Ovary (tissue), 9 donors: ENCODE results near the gene CDK11A. TPM values are rescaled to one million over a fixed set of nuclear protein-coding genes. Genes with fewer than 3 reads are reported as not detected.
"Not testable (repeated sequence)": the region's sequence is repeated elsewhere in the genome, so short reads cannot be mapped to it uniquely, and the experiment has no call there.

Source experiments
- DNase-seq, 5 donors: peaks; one replicate each; pipeline ENCODE4 v3.0.0-alpha.2; 2019 to 2020
- H3K27ac ChIP-seq, 2 donors: fragments of 200-600 bp; one replicate each; pipeline versions ENCODE4 v1.5.1 to v1.8.0; 2019 to 2022
- H3K27me3 ChIP-seq: fragments of 200-600 bp; one replicate; pipeline ENCODE4 v1.8.0; 2022
- H3K36me3 ChIP-seq: fragments of 200-600 bp; sonication (generic); one replicate; pipeline ENCODE4 v1.5.1; 2019
- H3K4me1 ChIP-seq: one replicate; pipeline ENCODE4 v1.8.1; 2013; ENCODE audit warnings: mild to moderate bottlenecking, moderate library complexity; ENCODE audit not compliant: insufficient read depth
- H3K4me3 ChIP-seq: fragments of 200-600 bp; sonication (generic); one replicate; pipeline ENCODE4 v1.5.1; 2017
- H3K9me3 ChIP-seq, 2 donors: fragments of 200-600 bp in 1 of 2; sonication (generic) in 1 of 2; one replicate each; pipeline versions ENCODE4 v1.5.1 to v1.8.1; 2013 to 2019; ENCODE audit warnings: mild to moderate bottlenecking in 1 of 2, moderate library complexity in 1 of 2
- CTCF ChIP-seq, 3 donors: fragments of 450-650 bp in 2 of 3; fragments of 200-600 bp in 1 of 3; IDR thresholded peaks; one replicate each; pipeline versions ENCODE4 v1.5.1 to v1.8.0; 2016 to 2022; ENCODE audit warnings: antibody characterized with exemption in 3 of 3, mild to moderate bottlenecking in 1 of 3
- EP300 ChIP-seq: sonication (generic); formaldehyde crosslinking; IDR thresholded peaks from one replicate; pipeline ENCODE4 v1.6.1; 2017; ENCODE audit warnings: antibody characterized with exemption
- POLR2A ChIP-seq: fragments of 450-650 bp; IDR thresholded peaks from one replicate; pipeline ENCODE4 v1.6.1; 2017; ENCODE audit warnings: antibody characterized with exemption, mild to moderate bottlenecking, moderate library complexity
- WGBS, 3 donors: extraction: QIAGEN DNeasy Blood & Tissue Kit in 1 of 3; methylation state at CpG; one replicate each; pipeline versions ENCODE4 v1.1.5 to v1.1.7; 2013 to 2017; 5-methylcytosine and 5-hydroxymethylcytosine counted together
- intact Hi-C, 4 donors: fragments of 100-400 bp; cut with DNase I; formaldehyde crosslinking; loops; one replicate each; pipeline versions ENCODE4 v1.11.0 to v1.15.1; 2022 to 2023
- polyA plus RNA-seq, 2 donors: library from polyadenylated mRNA; stranded (reverse); fragments of 200-250 nt in 1 of 2; fragments of 350-450 nt in 1 of 2; fragmentation: Illumina TruSeq in 1 of 2; extraction: RNeasy Lipid Tissue Mini Kit (QIAGEN cat#74804) in 1 of 2; gene quantifications; one replicate each; pipeline ENCODE4 v1.2.3, GENCODE V29; 2013 to 2014
- total RNA-seq, 7 donors: library from RNA; depleted of rRNA in 2 of 7; stranded (reverse); fragments of >200 nt in 2 of 7; fragmentation: NEBNext Ultra II Directional in 3 of 7; extraction: Animal tissue kit (Norgen Biotek cat#: 25700) in 3 of 7; gene quantifications; one replicate each; pipeline versions ENCODE4 v1.1.0 to v1.2.4, GENCODE V29; 2016 to 2023
- donor health status: DM: no; HTN: no; CAD: no; lungs with moderate emphysema.
- donor health status: DM: no; HTN: no; CAD: no.
- donor health status: Bipolar disorder and iron deficiency.
- donor health status: DM: yes; HTN: yes; CAD: no.
- donor health status: DM: no; HTN: no; CAD: no.
- donor health status: DM: yes; HTN: yes; CAD: no.

Gene CDK11A
- total and polyA plus RNA-seq, 9 donors, result 16.7 to 51.3 (median 28.6) TPM

GRCh38 chr1:1730870-1731269, 6.7 kb upstream of the CDK11A start:
- Histone ChIP-seq H3K27ac (no peak overlapping the region), H3K9me3 (no peaks in the 10 kb centered on the region), H3K4me1 (no peaks in the 10 kb centered on the region), H3K27me3 (no peaks in the 10 kb centered on the region), H3K36me3 (no peaks in the 10 kb centered on the region), H3K4me3 (no peak overlapping the region)
- DNase-seq, result peak in 2 of 5 donors; percentile 10 to 12
- intact Hi-C loops, result no loop called here
- no peak for TF ChIP-seq POLR2A
- TF ChIP-seq EP300, result no peak
- no peak for TF ChIP-seq CTCF (IDR thresholded peaks at IDR 0.05)
- WGBS, 3 donors, result 89 to 93% (median 89%) methylated on average over 17 of the region's 17 CpGs

- H3K4me1 ChIP-seq, H3K36me3 ChIP-seq, intact Hi-C loops, H3K4me3 ChIP-seq, H3K27ac ChIP-seq, H3K9me3 ChIP-seq, H3K27me3 ChIP-seq: not testable (repeated sequence)
- WGBS, 3 donors, result 86% methylated on average over 7 of the region's 13 CpGs; no CpG with 5 or more reads in 2 of the 3 donors
- DNase-seq, result peak in 2 of 5 donors; percentile 8
These were observed 6.1 kb upstream of the CDK11A start for GRCh38 chr1:1730230-1730629.

- not testable (repeated sequence) for H3K4me1 ChIP-seq, H3K27me3 ChIP-seq, H3K9me3 ChIP-seq, H3K4me3 ChIP-seq, H3K36me3 ChIP-seq, H3K27ac ChIP-seq
- intact Hi-C loops, result loop anchor here in 1 of 4 donors (5.0 kb wide), 1 partner anchor 62 kb away; no protein-coding TSS in a partner anchor
- peak in 2 of 5 donors; percentile 2 to 5 for DNase-seq
- 86 to 95% (median 89%) methylated on average over 11 to 18 of the region's 18 CpGs for WGBS, 3 donors
These were observed 5.1 kb upstream of the CDK11A start for GRCh38 chr1:1729116-1729816.

- 63 to 78% (median 73%) methylated on average over 11 to 14 of the region's 14 CpGs for WGBS, 3 donors
- not testable (repeated sequence) for H3K27ac ChIP-seq, H3K9me3 ChIP-seq, H3K36me3 ChIP-seq, H3K27me3 ChIP-seq, H3K4me1 ChIP-seq, H3K4me3 ChIP-seq
- peak in 1 of 5 donors; percentile 3 for DNase-seq
- intact Hi-C loops, result loop anchor here in 1 of 4 donors (5.0 kb wide), 1 partner anchor 61 kb away; no protein-coding TSS in a partner anchor
These were observed 4.3 kb upstream of the CDK11A start for GRCh38 chr1:1728308-1729005.

- not testable (repeated sequence) for H3K27ac ChIP-seq, H3K4me1 ChIP-seq, H3K4me3 ChIP-seq, H3K36me3 ChIP-seq, H3K9me3 ChIP-seq, H3K27me3 ChIP-seq
- intact Hi-C loops, result loop anchor here in 1 of 4 donors (5.0 kb wide), 1 partner anchor 60 kb away; no protein-coding TSS in a partner anchor
- DNase-seq, result peak in 1 of 5 donors; percentile 10
- WGBS, 3 donors, result 75 to 83% (median 82%) methylated on average over 11 of the region's 12 CpGs
These were observed 3.0 kb upstream of the CDK11A start for GRCh38 chr1:1727131-1727651.

- H3K27me3 ChIP-seq, H3K4me1 ChIP-seq, H3K36me3 ChIP-seq, H3K27ac ChIP-seq, H3K9me3 ChIP-seq, H3K4me3 ChIP-seq: not testable (repeated sequence)
- peak in 3 of 5 donors; percentile 26 to 39 (median 33) for DNase-seq
- intact Hi-C loops, result loop anchor here in 1 of 4 donors (5.0 kb wide), 1 partner anchor 59 kb away; no protein-coding TSS in a partner anchor
- WGBS, 3 donors, result 91 to 93% (median 92%) methylated on average over 17 of the region's 17 CpGs
These were observed 1.9 kb upstream of the CDK11A start for GRCh38 chr1:1726088-1726487.

GRCh38 chr1:1721201-1721600, 3.0 kb downstream of the CDK11A start:
- no peaks in the 10 kb centered on the region for H3K9me3 ChIP-seq
- TF ChIP-seq EP300 (no peak), CTCF (IDR thresholded peaks at IDR 0.05) (no peak), POLR2A (no peak)
- intact Hi-C loops, result no loop called here
- H3K27me3 ChIP-seq, result no peaks in the 10 kb centered on the region
- no peaks in the 10 kb centered on the region for H3K36me3 ChIP-seq
- peak in 1 of 5 donors; percentile 7 for DNase-seq
- WGBS, 3 donors, result 78 to 83% (median 80%) methylated on average over 7 of the region's 7 CpGs
- H3K4me1 ChIP-seq, result no peaks in the 10 kb centered on the region
- H3K4me3 ChIP-seq, result no peak overlapping the region
- no peak overlapping the region for H3K27ac ChIP-seq

GRCh38 chr1:1715109-1715883, 8.9 kb downstream of the CDK11A start:
- DNase-seq, result peak in 2 of 5 donors; percentile 7 to 16
- intact Hi-C loops, H3K4me1 ChIP-seq, H3K27me3 ChIP-seq, H3K9me3 ChIP-seq, H3K27ac ChIP-seq, H3K4me3 ChIP-seq, H3K36me3 ChIP-seq: not testable (repeated sequence)
- 76 to 89% (median 87%) methylated on average over 10 to 11 of the region's 18 CpGs for WGBS, 3 donors

GRCh38 chr1:1707897-1708296, 16.3 kb downstream of the CDK11A start:
- H3K36me3 ChIP-seq, intact Hi-C loops, H3K27me3 ChIP-seq, H3K9me3 ChIP-seq, H3K4me1 ChIP-seq, H3K27ac ChIP-seq, H3K4me3 ChIP-seq: not testable (repeated sequence)
- WGBS, 3 donors, result 93 to 100% (median 95%) methylated on average over 3 to 4 of the region's 20 CpGs
- peak in 1 of 5 donors; percentile 13 for DNase-seq
